Body of pancreas (tissue), 4 donors: Measurements from ENCODE around the gene ACTR1B.

Experiments used
- CTCF ChIP-seq, 7 experiments: fragments of 450-650 bp in 4 of 7; fragments of 200-600 bp in 3 of 7; sonication (generic) in 3 of 7; IDR thresholded peaks; one replicate each; pipeline ENCODE4 v1.5.1; 2016 to 2019; ENCODE audit warnings: antibody characterized with exemption in 7 of 7
- POLR2A ChIP-seq, 3 donors: fragments of 450-650 bp; IDR thresholded peaks; one replicate each; pipeline ENCODE4 v1.6.1; 2016; ENCODE audit warnings: antibody characterized with exemption in 3 of 3, mild to moderate bottlenecking in 2 of 3

- TF ChIP-seq CTCF (IDR thresholded peaks at IDR 0.05), result no peak
- TF ChIP-seq POLR2A (IDR thresholded peaks at IDR 0.05), result no peak
These were observed 7.6 kb downstream of the ACTR1B start for GRCh38 chr2:97656129-97656755.
